Natural killer cell (primary cell): ENCODE results near the gene NEO1. TPM values are rescaled to one million over a fixed set of nuclear protein-coding genes. Genes with fewer than 3 reads are reported as not detected.

Experiments
- ATAC-seq, 3 donors: fragments of 150-1000 bp in 2 of 3; fragments of 200-7000 bp in 1 of 3; cut with Tn5 transposase; 1 replicate in 1 of 3; 2 replicates in 2 of 3; pipeline ENCODE4 v1.10.0; 2021; ENCODE audit warnings: mild to moderate bottlenecking in 2 of 3, moderate library complexity in 2 of 3
- DNase-seq, 2 donors: peaks; one replicate each; pipeline versions ENCODE4 v3.0.0 to v3.0.0-alpha.2; 2013 to 2021; ENCODE audit warnings: mixed read lengths in 1 of 2
- H3K27ac ChIP-seq: one replicate; pipeline ENCODE4 v1.5.1; 2013; ENCODE audit warnings: mild to moderate bottlenecking, low read length
- H3K27me3 ChIP-seq: one replicate; pipeline ENCODE4 v1.6.1; 2013; ENCODE audit warnings: low read length; ENCODE audit not compliant: control insufficient read depth, insufficient read depth
- H3K36me3 ChIP-seq: one replicate; pipeline ENCODE4 v1.6.1; 2013; ENCODE audit warnings: low read length; ENCODE audit not compliant: control insufficient read depth, insufficient read depth
- H3K4me1 ChIP-seq: one replicate; pipeline ENCODE4 v1.6.1; 2013; ENCODE audit warnings: low read length; ENCODE audit not compliant: control insufficient read depth, insufficient read depth
- H3K4me3 ChIP-seq: one replicate; pipeline ENCODE4 v1.5.1; 2013; ENCODE audit warnings: low read length
- H3K9me3 ChIP-seq: one replicate; pipeline ENCODE4 v1.6.1; 2013; ENCODE audit warnings: low read length; ENCODE audit not compliant: control insufficient read depth, insufficient read depth
- H3K27ac Mint-ChIP-seq, 2 donors: one replicate each; pipeline ENCODE4 v1.8.0; 2022; ENCODE audit warnings: mild to moderate bottlenecking in 2 of 2, mixed read lengths in 2 of 2, moderate library complexity in 1 of 2
- H3K27me3 Mint-ChIP-seq, 2 donors: one replicate each; pipeline ENCODE4 v1.8.0; 2022; ENCODE audit warnings: low read depth in 2 of 2, mixed read lengths in 2 of 2
- H3K36me3 Mint-ChIP-seq: one replicate; pipeline ENCODE4 v1.8.0; 2022; ENCODE audit warnings: mixed read lengths
- H3K4me1 Mint-ChIP-seq, 2 donors: one replicate each; pipeline ENCODE4 v1.8.0; 2022; ENCODE audit warnings: mixed read lengths in 2 of 2
- H3K4me3 Mint-ChIP-seq: one replicate; pipeline ENCODE4 v1.8.0; 2022; ENCODE audit warnings: mild to moderate bottlenecking, moderate library complexity, mixed read lengths
- H3K9me3 Mint-ChIP-seq, 2 donors: one replicate each; pipeline ENCODE4 v1.8.0; 2022; ENCODE audit warnings: mixed read lengths in 2 of 2
- CTCF ChIP-seq: fragments of 200-600 bp; IDR thresholded peaks from one replicate; pipeline ENCODE4 v1.8.0; 2022; ENCODE audit warnings: antibody characterized with exemption
- WGBS: methylation state at CpG from one replicate; pipeline ENCODE4 v1.1.7; 2013; ENCODE audit warnings: missing lambda C conversion rate; ENCODE audit not compliant: insufficient coverage; 5-methylcytosine and 5-hydroxymethylcytosine counted together
- intact Hi-C: fragments of 100-400 bp; cut with micrococcal nuclease; formaldehyde crosslinking; loops from one replicate; pipeline ENCODE4 v1.14.2; 2022
- total RNA-seq, 4 donors: library from RNA; stranded (reverse); fragments of 120-200 nt in 1 of 4; gene quantifications; one replicate each; pipeline versions ENCODE4 v1.2.3 to v1.2.4, GENCODE V29; 2013 to 2022

The NEO1 gene
- total RNA-seq, 3 donors from 2014 or later (not counting 1 experiment from before 2014, with no cell fraction given), result 16.3 to 19.0 (median 17.4) TPM

GRCh38 chr15:73319460-73320245, 267.4 kb downstream of the NEO1 start:
- Mint-ChIP-seq H3K36me3 (no peaks in the 10 kb centered on the region), H3K9me3 (no peaks in the 10 kb centered on the region), H3K27me3 (peaks cover 11 to 30% of the 10 kb centered on the region in 2 donors), H3K4me3 (no peak overlapping the region), H3K27ac (no peak overlapping the region), H3K4me1 (no peaks in the 10 kb centered on the region)
- WGBS, result 75% methylated on average over 8 of the region's 8 CpGs
- ATAC-seq (no peak), DNase-seq (no peak)
- no peak for TF ChIP-seq CTCF
- H3K27me3 ChIP-seq, result peaks cover 2% of the 10 kb centered on the region
- no peaks in the 10 kb centered on the region for H3K9me3 ChIP-seq
- peaks cover 3% of the 10 kb centered on the region for H3K4me1 ChIP-seq
- intact Hi-C loops, result no loop called here
- H3K27ac ChIP-seq, result no peak overlapping the region
- no peaks in the 10 kb centered on the region for H3K36me3 ChIP-seq
- no peak overlapping the region for H3K4me3 ChIP-seq

- TF ChIP-seq CTCF, result no peak
- H3K4me3 ChIP-seq, result no peak overlapping the region
- ATAC-seq (no peak), DNase-seq (no peak)
- H3K27me3 ChIP-seq, result peaks cover 2% of the 10 kb centered on the region
- H3K36me3 ChIP-seq, result no peaks in the 10 kb centered on the region
- WGBS, result 89% methylated on average over 3 of the region's 3 CpGs
- no peak overlapping the region for H3K4me3 Mint-ChIP-seq
- no peak overlapping the region for H3K27ac ChIP-seq
- H3K9me3 ChIP-seq, result no peaks in the 10 kb centered on the region
- no peaks in the 10 kb centered on the region for H3K9me3 Mint-ChIP-seq
- peaks cover 6% of the 10 kb centered on the region for H3K4me1 ChIP-seq
- peaks cover 0 to 5% of the 10 kb centered on the region in 2 donors for H3K4me1 Mint-ChIP-seq
- H3K27ac Mint-ChIP-seq, result no peak overlapping the region
- intact Hi-C loops, result no loop called here
- no peaks in the 10 kb centered on the region for H3K36me3 Mint-ChIP-seq
- peaks cover 13 to 29% of the 10 kb centered on the region in 2 donors for H3K27me3 Mint-ChIP-seq
Observed at GRCh38 chr15:73320619-73321180, 268.4 kb downstream of the NEO1 start.

GRCh38 chr15:73321496-73322450, 269.5 kb downstream of the NEO1 start:
- Histone ChIP-seq H3K36me3 (no peaks in the 10 kb centered on the region), H3K4me1 (peaks cover 6% of the 10 kb centered on the region), H3K27ac (no peak overlapping the region), H3K4me3 (no peak overlapping the region), H3K27me3 (peaks cover 2% of the 10 kb centered on the region), H3K9me3 (no peaks in the 10 kb centered on the region)
- H3K27ac Mint-ChIP-seq, result no peak overlapping the region
- no peaks in the 10 kb centered on the region for H3K36me3 Mint-ChIP-seq
- no peaks in the 10 kb centered on the region for H3K9me3 Mint-ChIP-seq
- TF ChIP-seq CTCF, result no peak
- H3K4me1 Mint-ChIP-seq, result peaks cover 0 to 6% of the 10 kb centered on the region in 2 donors
- intact Hi-C loops, result no loop called here
- no peak overlapping the region for H3K4me3 Mint-ChIP-seq
- peaks cover 15 to 18% of the 10 kb centered on the region in 2 donors for H3K27me3 Mint-ChIP-seq
- WGBS, result 81% methylated on average over 17 of the region's 17 CpGs
- no peak for ATAC-seq
- no peak for DNase-seq
